ENCODE measurements around the gene GTPBP4. TPM values are rescaled to one million over a fixed set of nuclear protein-coding genes. Genes with fewer than 3 reads are reported as not detected.
A peak's percentile ranks its signal among the peaks of the same experiment; 100 is the strongest.
"Not testable (repeated sequence)": the region's sequence is repeated elsewhere in the genome, so short reads cannot be mapped to it uniquely, and the experiment has no call there.

GTPBP4 gene
- polyA plus RNA-seq, 12 donors = 33.1 to 65.5 (median 50.2) TPM; not detected in 1

DNA sequence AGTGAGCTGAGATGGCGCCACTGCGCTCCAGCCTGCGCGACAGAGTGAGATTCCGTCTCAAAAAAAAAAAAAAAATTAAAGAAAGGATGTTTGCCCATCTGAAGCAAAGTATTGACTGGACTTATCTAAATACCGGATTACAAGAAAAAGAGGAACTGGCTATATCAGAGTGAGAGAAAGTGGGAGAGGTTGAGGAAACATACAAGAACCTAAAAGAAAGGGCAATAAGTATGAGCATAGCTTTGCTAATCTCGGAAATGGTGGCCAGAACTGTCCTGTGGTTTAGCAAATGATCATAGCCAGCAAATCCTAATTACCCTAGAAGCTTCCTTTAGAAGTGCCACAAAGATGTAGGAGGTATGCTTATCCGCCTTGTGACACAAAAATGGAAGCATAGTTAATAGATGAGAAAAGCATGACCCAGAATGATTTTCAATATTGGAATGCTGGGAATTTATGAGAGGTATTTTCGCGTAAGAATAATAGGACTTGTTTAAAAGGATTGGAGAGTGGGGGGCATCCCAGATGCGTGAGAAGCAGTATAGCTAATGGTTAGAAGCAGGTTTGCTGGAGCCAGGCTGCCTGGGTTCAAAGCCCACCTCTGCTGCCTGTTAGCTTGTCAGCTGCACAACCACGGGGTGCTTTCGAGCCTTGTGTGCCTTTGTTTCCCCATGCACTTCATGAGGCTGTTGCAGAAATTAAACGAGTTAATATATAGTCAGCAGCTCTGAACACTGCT is 1.2 kb upstream of the GTPBP4 start:
- no peak for DNase-seq

DNA sequence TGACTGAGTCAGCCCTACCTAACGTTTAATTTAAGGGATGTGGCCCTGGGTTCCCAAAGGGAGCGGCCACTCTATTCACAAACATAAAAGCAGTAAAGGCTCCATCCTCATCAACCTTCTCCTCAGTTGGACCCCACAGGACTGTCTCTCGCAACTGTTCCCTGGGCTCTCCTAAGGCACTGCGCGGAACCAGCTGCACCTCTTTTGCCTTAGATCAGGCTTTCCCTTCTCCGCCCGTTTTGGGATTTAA is 689 bp upstream of the GTPBP4 start:
- no peak for DNase-seq

DNA sequence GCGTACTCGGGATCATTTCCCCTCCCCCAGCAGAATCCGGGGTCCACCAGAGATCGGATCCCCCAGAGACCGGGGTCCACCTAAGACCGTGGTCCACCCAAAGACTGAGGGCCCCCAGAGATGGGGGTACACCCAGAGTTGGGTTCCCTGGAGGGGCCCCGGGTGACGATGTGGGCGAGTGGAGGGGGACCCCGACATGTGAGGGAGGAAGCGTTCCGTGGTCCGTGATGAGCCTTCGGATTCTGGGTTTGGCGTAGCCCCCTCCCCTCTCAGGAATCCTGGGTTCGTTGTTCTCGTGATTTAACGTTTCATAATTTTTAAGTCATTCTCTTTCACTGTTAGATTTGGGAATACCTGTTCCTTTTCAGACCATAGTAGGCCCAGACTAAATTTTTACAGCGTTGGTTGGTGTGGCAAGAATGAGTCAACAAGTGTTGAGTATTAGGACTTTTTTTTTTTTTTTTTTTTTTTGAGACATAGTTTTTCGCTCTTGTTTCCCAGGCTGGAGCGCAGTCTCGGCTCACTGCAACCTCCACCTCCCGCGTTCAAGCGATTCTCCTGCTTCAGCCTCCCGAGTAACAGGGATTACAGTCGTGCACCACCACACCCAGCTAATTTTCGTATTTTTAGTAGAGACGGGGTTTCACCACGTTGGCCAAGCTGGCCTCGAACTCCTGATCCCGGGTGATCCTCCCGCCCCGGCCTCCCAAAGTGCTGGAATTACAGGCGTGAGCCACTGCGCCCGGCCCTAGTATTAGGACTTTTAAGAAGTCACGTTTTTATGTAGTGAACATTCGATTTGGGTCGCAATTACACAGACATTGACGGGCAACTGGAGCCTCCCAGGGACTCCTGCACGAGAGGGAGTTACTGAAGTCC is 672 bp downstream of the GTPBP4 start:
- DNase-seq = peak; percentile 11

DNA sequence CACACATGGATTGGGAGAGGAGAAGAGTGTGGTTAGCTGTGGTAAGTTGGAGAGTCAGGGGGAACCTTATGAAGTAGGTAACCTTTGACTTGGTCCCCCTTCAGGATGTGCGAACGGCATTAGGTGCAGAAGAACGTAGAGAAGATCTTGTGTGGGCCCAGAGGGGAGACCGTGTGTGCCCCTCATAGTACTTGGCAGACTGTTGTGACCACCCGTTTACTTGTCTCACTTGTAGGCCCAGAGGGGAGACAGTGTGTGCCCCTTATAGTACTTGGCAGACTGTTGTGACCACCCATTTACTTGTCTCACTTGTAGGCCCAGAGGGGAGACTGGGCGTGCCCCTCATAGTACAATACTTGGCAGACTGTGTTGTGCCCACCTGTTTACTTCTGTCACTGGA is 2.6 kb downstream of the GTPBP4 start:
- DNase-seq = no peak

- DNase-seq = no peak
Observed at GRCh38 chr10:992467-992866, 4.2 kb downstream of the GTPBP4 start.

GRCh38 chr10:992871-993270 is 4.6 kb downstream of the GTPBP4 start:
- no peak for DNase-seq

DNA sequence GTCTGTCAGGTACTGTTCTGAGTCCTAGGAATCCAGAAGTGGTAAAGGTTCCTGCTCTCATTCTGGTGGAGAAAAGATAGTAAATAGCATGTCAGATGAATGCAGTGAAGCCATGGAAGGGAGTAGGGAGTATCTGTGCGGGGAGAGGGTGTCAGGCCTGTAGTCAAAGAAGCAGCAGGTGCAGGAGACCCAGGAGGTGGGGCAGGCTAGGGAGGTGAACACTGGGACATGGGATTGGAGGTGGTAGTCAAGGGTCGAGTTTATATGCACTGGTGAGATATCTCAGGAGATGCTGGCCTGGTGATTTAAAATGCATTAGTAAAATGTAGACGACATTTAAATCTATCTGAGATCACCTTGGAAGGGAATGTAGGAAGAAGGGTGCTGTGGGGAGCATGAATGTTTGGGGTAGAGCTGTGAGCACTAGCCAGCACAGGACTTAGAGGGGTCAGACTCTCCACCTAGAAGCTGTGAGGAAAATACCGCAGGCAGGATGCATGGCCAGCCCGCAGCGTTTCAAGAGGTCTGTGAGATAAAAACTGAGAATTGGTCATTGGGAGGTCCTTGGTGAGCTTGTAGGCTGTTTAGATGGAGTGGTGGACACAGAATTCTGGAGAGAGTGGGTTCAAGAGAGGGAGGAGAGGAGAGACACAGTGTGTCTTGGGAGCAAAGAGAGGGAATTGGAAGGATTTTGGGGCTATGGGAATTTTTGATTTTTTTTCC is 6.8 kb downstream of the GTPBP4 start:
- no peak for DNase-seq

DNA sequence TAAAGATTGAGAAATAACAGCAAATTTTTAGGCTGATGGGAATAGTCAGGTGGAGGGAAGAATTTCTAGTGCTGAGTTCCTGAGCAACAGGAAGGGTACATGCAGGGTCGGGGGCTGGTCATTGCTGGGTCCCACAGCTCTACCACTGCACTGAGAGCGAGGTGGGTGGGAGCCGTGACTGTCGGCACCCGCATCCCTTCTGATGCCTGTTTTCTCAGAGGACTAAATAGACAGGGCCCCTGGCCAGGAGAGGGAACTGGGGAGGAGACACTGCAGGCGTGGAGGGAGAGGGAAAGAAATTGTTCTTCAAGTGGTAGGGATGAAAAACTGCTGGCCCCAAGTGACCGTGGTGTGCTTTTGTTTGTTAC is 7.3 kb downstream of the GTPBP4 start:
- no peak for DNase-seq

GRCh38 chr10:996031-996430 is 7.8 kb downstream of the GTPBP4 start:
- DNase-seq = no peak

DNA sequence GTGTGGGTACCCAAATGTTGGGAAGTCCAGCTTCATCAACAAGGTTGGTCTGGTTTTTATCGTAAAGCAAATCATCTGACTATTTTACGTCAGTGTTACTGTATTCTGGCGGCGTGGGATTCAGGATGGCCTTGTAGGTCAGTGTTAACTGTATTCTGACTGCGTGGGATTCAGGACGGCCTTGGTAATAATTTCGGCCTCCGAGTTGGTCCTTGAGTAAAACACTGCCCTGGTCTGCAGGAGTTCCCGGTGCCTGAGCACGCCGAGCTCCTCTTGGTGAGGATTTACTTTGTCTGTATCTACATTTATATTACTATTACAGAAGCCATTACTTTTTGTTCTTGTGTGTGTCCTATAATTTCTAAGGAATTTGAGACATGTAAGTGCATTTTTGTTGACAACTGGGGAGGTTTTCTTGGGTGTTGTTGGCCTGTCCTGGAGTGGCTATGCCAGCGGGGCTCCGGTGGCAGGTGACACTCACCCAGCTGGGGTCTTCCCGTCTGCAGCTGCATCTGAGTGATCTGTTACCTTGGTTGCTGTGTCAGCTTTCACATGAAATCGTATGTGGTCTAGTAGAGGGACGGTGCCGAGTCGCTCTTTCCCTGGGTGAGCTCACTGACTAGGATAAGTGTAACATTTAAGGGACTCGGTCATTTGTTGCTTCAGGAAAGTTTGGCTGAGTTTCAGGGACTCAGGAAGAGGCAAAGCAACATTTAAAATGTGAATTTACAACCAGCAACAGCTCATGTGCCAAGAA is 9.2 kb downstream of the GTPBP4 start:
- no peak for DNase-seq

- no peak for DNase-seq
Observed at GRCh38 chr10:1002425-1003006, 14.3 kb downstream of the GTPBP4 start.

GRCh38 chr10:1003884-1004670 is 15.8 kb downstream of the GTPBP4 start:
- DNase-seq = no peak

DNA sequence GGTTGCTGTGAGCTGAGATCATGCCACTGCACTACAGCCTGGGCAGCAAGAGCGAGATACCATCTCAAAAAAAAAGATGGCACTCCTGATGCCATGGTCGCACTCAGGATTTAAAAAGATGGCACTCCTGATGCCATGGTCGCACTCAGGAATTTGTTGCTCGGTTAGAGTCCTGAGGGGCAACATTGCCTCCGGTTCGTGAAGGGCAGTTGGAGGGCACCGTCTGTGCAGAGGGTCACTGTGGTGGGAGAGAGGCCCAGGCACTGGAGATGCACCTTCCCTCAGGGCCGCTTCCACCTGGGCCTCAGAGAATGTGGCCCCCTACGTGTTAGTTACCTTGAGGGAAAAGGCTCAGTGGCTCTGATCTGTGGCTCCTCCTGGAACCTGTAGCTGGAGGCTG is 18.3 kb downstream of the GTPBP4 start:
- no peak for DNase-seq

DNA sequence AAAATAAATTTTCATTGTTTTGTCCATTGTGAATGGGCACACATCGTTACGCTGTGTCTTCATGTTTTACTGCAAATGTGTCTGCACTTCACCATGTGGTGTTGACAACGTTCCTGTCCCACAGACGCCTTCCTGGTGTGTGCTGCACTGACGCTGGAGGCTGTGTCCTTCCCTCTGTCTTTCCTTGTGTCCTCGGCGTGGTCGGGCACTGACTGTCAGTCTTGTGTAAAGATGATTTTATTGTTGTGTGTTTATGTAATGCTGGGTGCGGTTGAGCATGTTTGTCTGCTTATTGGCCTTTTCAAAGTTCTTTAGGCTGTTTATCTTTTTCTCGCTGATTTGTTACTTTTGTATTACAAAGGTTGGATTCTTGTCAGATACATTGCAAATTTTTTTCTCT is 19.3 kb downstream of the GTPBP4 start:
- no peak for DNase-seq

- no peak for DNase-seq
Observed at GRCh38 chr10:1009071-1009494, 20.8 kb downstream of the GTPBP4 start.

DNA sequence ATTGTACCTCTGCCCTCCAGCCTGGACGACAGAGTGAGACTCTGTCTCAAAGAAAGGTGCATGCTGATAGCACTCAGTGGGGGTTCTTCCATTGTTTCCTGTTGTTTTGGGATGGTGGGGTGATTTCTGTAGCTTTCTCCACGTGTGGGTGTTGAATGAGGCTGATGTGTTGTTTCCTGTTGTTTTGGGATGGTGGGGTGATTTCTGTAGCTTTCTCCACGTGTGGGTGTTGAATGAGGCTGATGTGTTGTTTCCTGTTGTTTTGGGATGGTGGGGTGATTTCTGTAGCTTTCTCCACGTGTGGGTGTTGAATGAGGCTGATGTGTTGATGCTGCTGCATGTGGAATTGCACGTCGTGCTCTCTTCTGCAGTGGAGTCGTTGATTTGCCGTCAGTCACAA is 21.7 kb downstream of the GTPBP4 start:
- not testable (repeated sequence) for DNase-seq

DNA sequence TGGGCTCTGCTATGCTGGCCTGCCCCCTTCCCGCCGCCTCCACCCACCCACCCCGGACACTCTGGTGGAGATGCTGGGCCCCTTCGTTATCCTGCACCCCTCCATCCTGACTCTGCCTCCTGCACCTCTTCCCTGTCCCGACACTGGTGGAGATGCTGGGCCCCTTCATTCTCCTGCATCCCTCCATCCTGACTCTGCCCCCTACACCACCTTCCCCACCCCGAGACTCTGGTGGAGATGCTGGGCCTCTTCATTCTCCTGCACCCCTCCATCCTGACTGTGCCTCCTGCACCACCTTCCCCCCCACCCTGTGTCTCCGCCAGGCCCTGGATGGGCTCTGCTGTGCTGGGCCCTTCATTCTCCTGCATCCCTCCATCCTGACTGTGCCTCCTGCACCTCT is 22.5 kb downstream of the GTPBP4 start:
- no peak for DNase-seq

- no peak for DNase-seq
Observed at GRCh38 chr10:1011696-1012095, 23.5 kb downstream of the GTPBP4 start.

DNA sequence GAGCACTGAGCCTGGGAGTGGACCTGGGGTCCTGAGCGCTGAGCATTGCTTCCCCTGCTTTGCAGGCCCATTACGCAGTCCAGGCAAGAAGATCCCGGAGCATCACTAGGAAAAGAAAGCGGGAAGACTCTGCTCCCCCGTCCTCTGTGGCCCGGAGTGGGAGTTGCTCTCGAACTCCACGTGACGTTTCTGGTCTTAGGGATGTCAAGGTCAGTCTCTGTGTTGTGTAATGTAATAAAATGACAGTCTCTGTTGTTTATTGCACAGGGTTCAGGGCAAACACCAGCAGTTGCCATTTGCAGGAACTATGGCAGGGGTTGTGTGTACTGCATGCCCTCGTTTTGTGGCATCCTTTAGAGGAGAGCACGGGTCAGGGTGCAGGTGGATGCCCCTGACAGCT is 27.5 kb downstream of the GTPBP4 start:
- DNase-seq = no peak

- no peak for DNase-seq
Observed at GRCh38 chr10:1019362-1019761, 31.1 kb downstream of the GTPBP4 start.

GRCh38 chr10:1020460-1020859 is 32.2 kb downstream of the GTPBP4 start:
- no peak for DNase-seq
